HG03039 (cell line): ENCODE results near the gene PCSK7.
"Not testable (repeated sequence)": the region's sequence is repeated elsewhere in the genome, so short reads cannot be mapped to it uniquely, and the experiment has no call there.

Experiments
- ATAC-seq: cut with Tn5 transposase; IDR thresholded peaks from one replicate; pipeline ENCODE4 v1.9.1; 2021; ENCODE audit warnings: mild to moderate bottlenecking, moderate library complexity; ENCODE audit not compliant: unreplicated experiment

Gene PCSK7, protein sequence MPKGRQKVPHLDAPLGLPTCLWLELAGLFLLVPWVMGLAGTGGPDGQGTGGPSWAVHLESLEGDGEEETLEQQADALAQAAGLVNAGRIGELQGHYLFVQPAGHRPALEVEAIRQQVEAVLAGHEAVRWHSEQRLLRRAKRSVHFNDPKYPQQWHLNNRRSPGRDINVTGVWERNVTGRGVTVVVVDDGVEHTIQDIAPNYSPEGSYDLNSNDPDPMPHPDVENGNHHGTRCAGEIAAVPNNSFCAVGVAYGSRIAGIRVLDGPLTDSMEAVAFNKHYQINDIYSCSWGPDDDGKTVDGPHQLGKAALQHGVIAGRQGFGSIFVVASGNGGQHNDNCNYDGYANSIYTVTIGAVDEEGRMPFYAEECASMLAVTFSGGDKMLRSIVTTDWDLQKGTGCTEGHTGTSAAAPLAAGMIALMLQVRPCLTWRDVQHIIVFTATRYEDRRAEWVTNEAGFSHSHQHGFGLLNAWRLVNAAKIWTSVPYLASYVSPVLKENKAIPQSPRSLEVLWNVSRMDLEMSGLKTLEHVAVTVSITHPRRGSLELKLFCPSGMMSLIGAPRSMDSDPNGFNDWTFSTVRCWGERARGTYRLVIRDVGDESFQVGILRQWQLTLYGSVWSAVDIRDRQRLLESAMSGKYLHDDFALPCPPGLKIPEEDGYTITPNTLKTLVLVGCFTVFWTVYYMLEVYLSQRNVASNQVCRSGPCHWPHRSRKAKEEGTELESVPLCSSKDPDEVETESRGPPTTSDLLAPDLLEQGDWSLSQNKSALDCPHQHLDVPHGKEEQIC

GRCh38 chr11:117231842-117232091 lies at the start of gene PCSK7:
Gene PCSK7 (minus strand): TSS chr11:117232073. CDS start chr11:117229844, 2,229 bp downstream.
- no peak for ATAC-seq

DNA sequence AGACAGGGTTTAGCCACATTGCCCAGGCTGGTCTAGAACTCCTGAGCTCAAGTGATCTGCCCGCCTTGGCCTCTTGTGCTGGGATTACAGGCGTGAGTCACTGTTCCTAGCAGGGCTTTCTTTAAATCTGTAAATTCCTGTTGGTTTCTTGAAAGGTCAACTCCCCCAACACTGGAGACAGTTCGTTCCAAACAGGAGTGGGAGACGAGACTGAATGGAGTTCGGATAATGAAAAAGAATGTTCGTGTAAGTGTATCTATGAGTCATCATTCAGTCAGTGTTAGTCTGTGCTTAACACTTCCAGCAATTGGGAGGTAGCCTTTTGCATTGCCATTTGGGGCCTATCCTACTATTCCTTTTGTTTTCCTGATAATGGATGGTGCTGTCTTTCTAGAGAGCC lies 49.3 kb upstream of the PCSK7 start:
- no peak for ATAC-seq

GRCh38 chr11:117279711-117280376 lies 48.0 kb upstream of the PCSK7 start:
- ATAC-seq, result no peak

- no peak for ATAC-seq
These were observed 46.5 kb upstream of the PCSK7 start for GRCh38 chr11:117278347-117278746.

DNA sequence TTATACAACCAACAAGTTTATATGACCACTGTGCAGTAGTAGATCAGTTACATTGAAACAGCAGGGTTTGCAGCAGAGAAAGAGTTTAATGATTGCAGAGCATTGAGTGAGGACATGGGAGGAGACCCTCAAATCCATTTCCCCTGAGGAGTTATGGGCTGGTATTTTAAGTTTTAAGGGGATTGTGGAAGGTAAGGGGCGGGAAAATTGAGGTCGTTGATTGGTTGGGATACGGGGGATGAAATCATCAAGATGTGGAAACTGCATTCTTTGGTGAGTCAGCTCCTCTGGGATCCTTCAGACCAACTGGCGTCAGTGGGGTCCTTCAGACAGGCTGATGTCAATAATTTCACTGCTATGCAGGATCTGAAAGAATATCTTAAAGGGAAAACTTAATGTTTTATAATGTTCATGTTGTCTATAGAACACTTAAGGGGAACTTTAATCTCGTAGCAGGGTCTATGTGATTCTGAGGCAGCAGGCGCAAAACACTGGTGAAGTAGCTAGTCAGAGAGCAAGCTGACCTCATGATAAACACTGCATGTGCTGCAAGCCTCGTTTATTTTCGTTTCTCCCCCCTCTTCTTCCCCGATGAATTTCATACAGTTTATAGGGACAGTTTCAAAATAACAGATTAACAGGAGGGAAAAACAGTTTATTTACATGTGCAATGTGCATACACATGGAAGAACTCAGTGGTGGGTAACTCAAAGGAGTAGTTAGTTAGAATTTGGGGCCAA lies 41.8 kb upstream of the PCSK7 start:
- ATAC-seq, result no peak

GRCh38 chr11:117272175-117272574 lies 40.3 kb upstream of the PCSK7 start:
- ATAC-seq, result not testable (repeated sequence)

- no peak for ATAC-seq
These were observed 39.3 kb upstream of the PCSK7 start for GRCh38 chr11:117271208-117271607.

- ATAC-seq, result no peak
These were observed 38.0 kb upstream of the PCSK7 start for GRCh38 chr11:117269856-117270255.

DNA sequence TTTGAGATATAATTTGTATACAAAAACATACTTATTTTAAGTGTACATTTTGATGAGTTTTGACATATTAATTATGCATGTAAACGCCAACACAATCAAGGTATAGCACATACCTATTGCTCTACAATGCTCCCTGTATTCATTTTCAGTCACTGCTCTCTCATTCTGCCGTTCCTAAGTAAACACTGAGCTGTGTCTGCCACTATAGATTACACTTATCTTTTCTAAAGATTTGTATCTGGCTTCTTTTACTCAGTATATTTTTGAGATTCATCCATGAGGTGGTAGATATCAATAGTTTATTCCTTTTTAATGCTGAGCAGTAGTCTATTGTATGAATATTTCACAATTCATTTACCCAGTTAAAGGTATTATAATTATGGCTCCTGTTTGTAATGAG lies 33.9 kb upstream of the PCSK7 start:
- ATAC-seq, result no peak

GRCh38 chr11:117264624-117265323 lies 32.9 kb upstream of the PCSK7 start:
- not testable (repeated sequence) for ATAC-seq

- ATAC-seq, result no peak
These were observed 27.5 kb upstream of the PCSK7 start for GRCh38 chr11:117259417-117259816.

DNA sequence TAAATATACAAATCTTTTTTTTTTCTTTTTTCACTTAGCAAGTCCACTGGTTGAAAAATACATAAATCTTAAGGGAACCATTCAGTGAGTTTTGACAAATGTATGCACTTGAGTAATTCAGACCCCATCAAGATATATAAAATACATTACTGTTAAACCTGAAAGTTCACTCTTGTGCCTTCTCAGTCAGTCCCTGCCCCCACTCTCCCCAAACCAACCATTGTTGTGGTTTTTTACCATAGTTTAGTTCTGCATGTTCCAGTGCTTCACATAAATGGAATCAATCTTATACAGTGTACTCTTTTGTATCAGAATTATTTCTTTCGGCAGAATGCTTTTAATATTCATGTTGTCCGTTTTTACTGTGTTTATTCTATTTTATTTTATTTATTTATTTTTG lies 26.7 kb upstream of the PCSK7 start:
- no peak for ATAC-seq

- ATAC-seq, result no peak
These were observed 24.7 kb upstream of the PCSK7 start for GRCh38 chr11:117256573-117256972.

DNA sequence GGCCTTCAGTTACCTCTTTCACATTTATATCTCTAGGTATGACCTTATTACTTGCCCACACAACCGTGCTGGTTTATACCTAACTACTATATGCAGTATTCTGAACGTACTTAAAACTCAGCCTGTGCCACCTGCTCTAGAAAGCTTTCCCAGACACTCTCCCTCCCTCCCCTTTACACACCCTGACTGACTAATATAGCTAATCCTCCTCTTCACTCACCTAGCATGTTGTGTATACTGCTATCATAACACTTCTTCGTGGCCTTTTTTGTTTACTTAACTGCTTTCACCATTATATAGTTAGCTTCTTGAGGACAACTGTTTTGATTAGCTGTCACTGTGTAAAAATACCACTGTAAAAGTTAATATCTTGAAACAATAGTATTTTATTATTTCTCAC lies 24.1 kb upstream of the PCSK7 start:
- no peak for ATAC-seq

- ATAC-seq, result no peak
These were observed 19.6 kb upstream of the PCSK7 start for GRCh38 chr11:117251506-117251905.

DNA sequence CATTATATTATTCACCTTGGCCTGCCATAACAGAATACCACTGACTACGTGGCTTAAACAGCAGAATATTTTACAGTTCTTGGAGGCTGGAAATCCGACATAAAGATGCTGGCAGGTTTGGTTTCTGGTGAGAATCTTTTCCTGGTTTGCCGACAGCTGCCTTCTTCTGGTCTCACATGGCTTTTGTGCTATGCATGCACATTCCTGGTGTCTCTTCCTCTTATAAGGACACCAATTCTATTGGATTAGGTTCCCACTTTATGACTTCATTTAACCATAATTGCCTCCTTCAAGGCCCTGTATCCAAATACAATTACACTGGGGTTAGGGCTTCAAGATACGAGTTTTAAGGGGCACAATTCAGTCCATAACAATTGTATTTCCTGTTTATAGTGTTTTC lies 17.7 kb upstream of the PCSK7 start:
- ATAC-seq, result no peak

GRCh38 chr11:117248341-117248740 lies 16.5 kb upstream of the PCSK7 start:
- no peak for ATAC-seq

GRCh38 chr11:117239295-117239694 lies 7.4 kb upstream of the PCSK7 start:
- ATAC-seq, result no peak

DNA sequence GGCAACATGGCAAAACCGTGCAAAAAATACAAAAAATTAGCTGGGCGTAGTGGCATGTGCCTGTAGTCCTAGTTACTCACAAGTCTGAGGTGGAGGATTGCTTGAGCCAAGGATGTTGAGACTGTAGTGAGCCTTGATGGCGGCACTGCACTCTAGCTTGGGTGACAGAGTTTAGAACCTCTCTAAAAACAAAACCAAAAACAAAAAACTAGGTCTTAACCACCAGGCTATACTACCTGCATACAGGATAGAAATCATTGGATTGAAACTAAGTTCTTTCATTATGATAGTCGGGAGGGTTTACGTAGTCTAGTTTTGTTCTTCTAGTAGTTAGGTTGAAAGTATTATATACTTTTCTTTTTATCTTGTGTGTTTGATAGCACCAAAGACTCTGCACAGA lies 6.3 kb upstream of the PCSK7 start:
- no peak for ATAC-seq

GRCh38 chr11:117232911-117233409 lies 1.1 kb upstream of the PCSK7 start:
- ATAC-seq, result no peak
